ENCODE results near the gene CD47. TPM values are rescaled to one million over a fixed set of nuclear protein-coding genes. Genes with fewer than 3 reads are reported as not detected.

Gene CD47
- total RNA-seq, 1 donor from 2014 or later: 88.3 TPM

DNA sequence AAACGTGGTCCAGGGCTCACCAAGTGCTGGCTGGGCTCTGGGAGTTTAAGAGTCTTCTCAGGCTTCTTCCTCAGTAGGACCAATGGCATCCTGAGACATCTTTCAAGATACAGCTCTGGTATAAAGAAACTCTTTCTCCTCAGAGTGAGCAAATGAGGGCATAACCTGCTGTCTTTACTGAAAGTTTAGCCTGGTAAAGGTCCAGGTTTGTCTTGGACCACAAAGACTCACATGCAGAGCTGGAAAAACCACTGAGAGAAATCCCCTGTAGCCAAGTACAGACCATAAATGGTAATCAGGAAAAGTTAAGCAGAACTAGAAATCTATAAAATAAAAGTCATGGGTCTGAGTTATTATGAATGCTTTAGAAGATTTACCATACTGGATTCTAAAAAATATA lies 23.1 kb downstream of the CD47 start:
- intact Hi-C loops (cut with DNase I): no loop called here
- DNase-seq (ENCODE audit: low spot score) (no peak), ATAC-seq (no peak)

DNA sequence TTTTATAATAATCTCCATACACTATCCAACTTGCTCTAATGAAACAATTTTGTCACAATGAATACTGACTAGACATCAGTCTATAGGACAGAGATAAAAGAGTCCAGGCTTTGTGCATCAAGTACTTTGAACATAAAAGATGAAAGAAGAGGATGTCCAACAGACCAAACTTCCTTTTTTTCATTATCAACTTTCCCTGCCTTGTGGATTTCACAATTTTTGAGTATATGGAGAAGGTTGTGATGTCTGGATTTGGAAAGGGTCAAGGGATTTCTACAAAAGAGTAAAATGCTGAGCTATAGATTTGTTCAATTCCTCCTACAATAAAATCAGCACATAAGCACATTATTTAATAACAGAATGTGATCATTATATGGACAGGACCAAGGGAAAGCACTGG lies 25.7 kb downstream of the CD47 start:
- DNase-seq (ENCODE audit: low spot score) (no peak), ATAC-seq (no peak)
- intact Hi-C loops (cut with DNase I): no loop called here

DNA sequence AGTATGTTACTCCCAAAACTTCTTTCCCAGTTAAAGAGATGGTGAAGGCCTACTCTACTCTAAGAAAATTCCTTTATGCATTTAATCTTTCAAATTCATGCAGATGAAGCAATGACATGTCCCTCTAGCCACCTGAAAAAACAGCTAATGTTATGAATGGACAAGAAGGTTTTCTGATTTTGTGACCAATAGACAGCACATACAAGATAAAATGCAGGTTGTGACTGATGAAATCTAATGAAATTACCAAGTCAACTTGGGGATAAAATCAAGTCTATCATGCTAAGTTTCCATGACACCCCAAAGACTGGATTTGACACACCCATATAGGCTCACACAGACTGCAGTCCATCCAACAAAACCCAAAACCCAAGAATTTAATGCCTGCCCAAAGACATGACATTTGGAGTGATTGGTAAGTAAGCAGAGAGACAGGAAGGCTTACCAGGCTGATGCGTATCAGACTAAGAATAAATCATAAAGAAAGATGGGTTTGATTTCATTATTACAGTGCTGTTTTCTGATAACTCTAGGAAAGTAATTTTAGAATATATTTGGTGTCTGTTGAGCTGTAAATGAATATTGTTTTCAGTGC lies 26.4 kb downstream of the CD47 start:
- ATAC-seq: no peak
- intact Hi-C loops (cut with DNase I): no loop called here

DNA sequence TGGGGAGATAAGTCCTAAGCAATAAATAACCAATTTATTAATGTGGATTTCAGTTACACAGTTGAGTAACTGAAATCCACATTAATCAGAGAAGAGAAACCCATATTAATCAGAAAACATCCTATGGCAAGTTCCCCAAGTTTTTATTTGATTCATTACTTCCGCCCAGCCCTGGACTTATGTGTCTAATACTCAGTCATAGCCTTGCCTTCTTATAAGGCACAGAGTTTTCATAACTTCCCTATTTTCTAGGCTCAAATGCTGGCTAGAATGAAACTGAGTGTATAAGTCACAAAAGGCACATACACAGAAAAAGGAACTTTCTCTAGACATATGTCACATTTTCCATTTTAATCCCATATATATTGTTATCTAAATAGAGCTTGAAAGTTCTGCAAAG lies 28.8 kb downstream of the CD47 start:
- no peak for DNase-seq (ENCODE audit: low spot score)
- intact Hi-C loops (cut with DNase I): no loop called here
- ATAC-seq: peak; percentile 58

More for the DNA sequence above, 26.4 kb downstream of the CD47 start:
- DNase-seq (ENCODE audit: low spot score): no peak

DNA sequence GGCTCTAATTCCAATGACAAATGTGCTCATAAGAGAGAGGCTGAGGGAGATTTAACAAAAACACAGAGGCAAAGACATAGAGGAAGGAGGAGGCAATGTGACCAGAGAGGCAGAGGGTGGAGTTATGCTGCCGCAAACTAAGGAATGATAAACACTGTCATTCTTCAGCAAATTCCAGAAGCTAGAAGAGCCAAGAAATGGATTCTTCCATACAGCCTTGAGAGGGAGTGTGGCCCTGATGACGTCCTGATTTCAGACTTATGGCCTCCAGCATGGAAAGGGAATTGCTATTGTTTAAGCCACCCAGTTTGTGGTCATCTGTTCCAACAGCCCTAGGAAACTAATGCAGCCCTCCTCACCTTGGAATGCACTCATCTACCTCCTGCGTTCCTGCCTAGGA lies 30.5 kb downstream of the CD47 start:
- ATAC-seq: no peak
- intact Hi-C loops (cut with DNase I): no loop called here
- DNase-seq (ENCODE audit: low spot score): no peak

DNA sequence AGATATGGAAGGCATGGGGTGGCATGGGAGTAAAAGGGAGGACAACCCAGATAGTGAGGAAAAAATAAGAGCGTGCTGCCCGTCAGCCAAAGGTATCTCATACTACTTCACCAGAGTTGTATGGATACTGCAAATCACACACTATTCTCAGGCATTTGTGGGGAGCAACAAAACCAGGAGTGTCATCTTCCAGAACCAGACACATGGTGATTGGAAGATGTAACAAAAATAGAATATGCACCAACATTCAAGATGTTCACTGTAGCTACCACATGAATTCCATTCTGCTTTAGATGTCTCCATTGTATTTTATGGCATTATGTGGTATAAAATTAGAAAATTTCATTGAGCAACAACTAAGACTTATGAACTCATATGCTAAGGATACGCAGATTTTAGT lies 34.9 kb downstream of the CD47 start:
- DNase-seq (ENCODE audit: low spot score) (no peak), ATAC-seq (no peak)
- intact Hi-C loops (cut with DNase I): no loop called here

DNA sequence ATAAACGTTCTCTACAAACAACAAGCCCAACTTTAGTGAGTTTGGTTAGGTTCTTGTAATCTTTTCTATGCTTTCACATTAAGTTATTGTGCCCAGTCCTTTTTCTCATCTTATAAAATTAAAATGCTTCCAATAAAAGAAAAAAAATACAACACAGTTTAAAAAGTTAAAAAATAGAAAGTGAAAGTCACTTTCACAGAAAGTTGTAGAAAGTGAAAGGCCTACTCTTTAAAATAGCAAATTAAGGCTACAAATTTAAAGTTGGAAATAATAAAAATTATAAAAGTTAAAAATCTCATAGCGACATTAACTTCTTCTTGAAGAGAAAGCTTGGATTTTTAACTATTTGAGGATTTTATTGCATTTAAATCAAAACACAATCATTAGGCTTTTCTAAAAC lies 35.9 kb downstream of the CD47 start:
- DNase-seq (ENCODE audit: low spot score): no peak
- intact Hi-C loops (cut with DNase I): no loop called here

DNA sequence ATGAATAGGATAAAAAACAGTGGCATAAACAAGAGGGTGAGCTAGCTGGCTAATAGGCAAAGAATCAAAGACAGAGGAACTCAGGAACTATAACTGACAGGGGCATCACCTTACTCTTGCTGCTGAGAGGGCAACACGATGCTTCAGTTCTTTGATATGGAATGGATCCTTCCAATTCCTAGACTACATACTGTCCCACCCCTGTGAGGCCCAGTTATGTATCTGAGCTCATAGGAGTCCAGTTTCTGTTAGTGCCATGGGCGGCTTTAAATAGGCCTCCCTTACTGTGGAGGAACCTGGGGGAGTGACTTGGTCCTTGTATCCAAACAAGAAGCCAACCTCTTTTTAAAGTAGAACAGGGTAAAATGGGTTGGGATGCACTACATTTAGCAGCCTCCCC lies 37.3 kb downstream of the CD47 start:
- intact Hi-C loops (cut with DNase I): no loop called here
- no peak for DNase-seq (ENCODE audit: low spot score)
- ATAC-seq: no peak

More for the DNA sequence above, 35.9 kb downstream of the CD47 start:
- ATAC-seq: no peak

DNA sequence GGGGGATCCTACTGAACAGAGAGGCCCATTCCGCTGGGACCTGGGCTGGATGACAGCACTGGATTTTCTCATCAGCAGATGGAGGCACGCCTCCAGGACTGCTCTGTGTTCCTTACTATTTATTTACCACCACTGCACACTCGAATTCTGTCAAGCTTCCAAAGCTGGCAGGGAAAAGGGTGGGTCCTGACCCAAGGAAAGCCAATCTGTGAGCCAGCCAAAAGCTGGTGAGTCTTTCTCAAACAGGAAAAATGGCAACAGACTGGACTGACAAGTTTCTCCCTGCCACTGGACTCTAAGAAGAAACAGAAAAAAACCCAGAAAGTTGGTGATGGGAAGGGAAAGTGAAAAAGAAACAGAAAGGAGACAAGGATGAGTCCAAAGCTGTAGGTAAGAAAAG lies 37.8 kb downstream of the CD47 start:
- ATAC-seq (no peak), DNase-seq (ENCODE audit: low spot score) (no peak)
- intact Hi-C loops (cut with DNase I): no loop called here

DNA sequence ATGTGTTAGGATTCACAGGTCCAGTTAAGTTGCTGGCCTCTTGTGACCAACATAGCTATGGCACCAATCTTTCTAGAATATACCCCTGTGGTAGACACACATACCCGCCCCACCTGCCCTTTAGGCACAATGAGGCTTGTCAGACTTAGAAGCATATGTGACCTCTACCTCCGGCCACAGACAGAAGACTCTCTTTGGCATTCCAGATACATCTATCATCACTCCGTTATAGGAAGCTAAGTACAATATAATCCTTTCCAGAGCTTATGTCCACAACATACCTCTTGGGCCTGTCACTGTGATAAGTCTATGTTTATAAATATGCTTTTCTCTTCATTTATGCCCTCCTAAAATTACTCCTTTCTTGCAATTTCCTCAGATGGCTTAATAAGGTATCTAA lies 39.8 kb downstream of the CD47 start:
- ATAC-seq (no peak), DNase-seq (ENCODE audit: low spot score) (no peak)
- intact Hi-C loops (cut with DNase I): no loop called here

DNA sequence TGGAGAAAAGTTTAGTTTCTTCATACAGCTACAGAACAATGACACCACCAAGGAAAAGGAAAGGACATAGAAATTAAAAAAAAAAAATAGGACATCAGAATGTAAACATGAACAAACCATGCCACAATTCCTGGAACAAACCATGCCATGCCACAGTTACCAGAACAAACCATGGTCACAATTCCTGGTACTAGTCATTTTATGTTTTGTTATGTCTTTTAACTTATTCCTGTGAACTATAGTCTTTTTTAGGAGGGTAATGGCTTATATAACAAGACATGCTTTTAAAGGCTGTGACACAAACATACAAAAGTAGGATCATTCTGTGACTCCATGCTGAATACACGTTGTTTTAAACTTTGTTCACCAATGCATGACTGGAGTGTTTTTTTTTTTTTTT lies 42.8 kb downstream of the CD47 start:
- no peak for DNase-seq (ENCODE audit: low spot score)
- ATAC-seq: no peak
- intact Hi-C loops (cut with DNase I): no loop called here

DNA sequence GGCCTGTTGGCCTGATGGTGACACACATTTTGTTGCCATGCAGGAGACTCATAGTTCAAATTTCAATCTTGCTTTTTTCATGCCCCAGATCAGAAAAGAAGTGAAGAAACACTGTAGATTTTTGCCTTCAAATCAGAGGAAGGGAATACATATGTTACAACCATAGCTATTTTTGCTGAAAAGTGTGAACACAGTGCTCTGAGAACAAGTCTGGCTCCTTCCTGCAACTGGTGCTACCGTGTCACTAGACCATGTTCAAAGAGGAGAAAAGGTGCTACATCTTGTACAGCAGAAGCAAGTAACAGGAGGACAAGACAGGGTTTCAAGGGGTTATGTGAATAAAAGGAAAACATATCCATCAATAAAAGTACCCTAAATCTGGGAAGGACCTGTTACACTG lies 44.6 kb downstream of the CD47 start:
- no peak for ATAC-seq
- intact Hi-C loops (cut with DNase I): no loop called here
- DNase-seq (ENCODE audit: low spot score): no peak

DNA sequence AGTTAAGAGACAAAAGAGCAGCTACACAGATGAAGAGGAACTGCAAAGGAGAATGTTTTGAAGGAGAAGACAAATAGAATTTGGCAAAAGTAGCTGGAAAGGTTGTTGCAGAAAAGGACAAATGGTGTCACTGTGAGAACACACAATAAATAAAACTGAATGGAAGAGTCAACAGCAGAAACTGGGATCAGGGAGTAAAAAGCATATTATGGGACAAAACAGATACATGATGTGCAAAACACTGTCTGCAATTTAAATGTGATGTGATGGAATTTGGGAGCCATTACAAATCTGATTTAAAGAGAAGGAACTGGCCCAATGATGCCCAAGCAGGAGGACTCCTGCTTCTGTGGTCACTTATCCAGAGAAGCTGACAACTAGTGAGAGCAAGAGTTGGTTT lies 46.1 kb downstream of the CD47 start:
- DNase-seq (ENCODE audit: low spot score): no peak
- intact Hi-C loops (cut with DNase I): no loop called here
- ATAC-seq: no peak

DNA sequence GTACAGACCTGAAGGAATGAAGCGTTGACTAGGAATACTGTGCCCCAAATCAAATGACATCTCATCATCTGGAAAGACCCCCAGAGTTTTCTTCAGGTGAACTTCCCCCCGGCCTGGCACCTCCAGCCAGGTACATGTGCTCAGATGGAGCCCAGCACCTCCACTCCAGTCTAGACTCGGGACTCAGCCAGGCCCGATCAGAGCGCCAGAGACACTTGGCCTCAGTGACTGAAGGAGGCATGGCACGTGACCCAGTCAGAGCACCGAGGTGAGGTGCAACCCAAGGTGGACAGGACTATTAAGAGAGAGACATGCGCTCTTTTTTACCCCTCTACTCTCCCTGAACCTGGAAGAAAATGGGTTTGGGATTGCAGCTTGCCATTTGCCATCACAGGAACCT lies 48.5 kb downstream of the CD47 start:
- intact Hi-C loops (cut with DNase I): no loop called here
- ATAC-seq (no peak), DNase-seq (ENCODE audit: low spot score) (no peak)

DNA sequence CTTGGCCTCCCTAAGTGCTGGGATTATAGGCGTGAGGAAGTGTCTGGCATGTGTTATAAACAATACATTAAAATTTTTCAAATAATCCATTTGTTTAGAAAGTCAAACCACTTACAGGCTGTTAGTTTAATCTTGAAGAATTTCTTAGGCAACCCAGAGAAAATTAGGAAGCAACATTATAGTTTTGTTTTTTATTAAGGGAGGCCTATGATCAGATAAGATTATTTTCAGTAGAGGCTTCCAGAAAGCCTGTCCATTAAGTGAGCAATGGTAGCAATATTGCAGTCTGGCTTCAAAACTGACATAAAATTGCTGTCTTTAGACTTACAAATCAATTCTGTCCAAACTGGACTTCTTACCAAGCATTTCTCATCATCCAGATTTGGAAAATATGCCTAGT lies 49.6 kb downstream of the CD47 start:
- DNase-seq (ENCODE audit: low spot score) (no peak), ATAC-seq (no peak)
- intact Hi-C loops (cut with DNase I): no loop called here

DNA sequence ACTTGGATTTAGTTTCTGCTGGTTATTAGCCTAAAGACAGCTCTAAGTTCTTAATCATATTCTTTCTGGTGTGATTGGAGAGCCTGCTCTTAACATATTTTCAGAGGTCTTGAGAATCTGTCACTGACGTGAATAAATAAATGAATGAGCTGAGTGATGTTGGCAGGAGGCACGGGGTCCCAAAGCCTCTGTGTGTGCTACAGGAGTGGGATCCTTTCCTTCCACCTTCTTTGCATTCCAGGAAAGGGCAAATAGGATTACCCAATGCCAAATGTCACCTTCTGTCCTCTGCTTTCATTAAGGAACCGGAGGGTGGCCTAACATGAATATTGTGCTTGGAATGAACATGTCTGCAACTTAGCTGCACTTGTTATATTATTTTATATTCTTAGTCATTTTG lies 53.1 kb downstream of the CD47 start:
- DNase-seq (ENCODE audit: low spot score) (no peak), ATAC-seq (no peak)
- intact Hi-C loops (cut with DNase I): no loop called here

DNA sequence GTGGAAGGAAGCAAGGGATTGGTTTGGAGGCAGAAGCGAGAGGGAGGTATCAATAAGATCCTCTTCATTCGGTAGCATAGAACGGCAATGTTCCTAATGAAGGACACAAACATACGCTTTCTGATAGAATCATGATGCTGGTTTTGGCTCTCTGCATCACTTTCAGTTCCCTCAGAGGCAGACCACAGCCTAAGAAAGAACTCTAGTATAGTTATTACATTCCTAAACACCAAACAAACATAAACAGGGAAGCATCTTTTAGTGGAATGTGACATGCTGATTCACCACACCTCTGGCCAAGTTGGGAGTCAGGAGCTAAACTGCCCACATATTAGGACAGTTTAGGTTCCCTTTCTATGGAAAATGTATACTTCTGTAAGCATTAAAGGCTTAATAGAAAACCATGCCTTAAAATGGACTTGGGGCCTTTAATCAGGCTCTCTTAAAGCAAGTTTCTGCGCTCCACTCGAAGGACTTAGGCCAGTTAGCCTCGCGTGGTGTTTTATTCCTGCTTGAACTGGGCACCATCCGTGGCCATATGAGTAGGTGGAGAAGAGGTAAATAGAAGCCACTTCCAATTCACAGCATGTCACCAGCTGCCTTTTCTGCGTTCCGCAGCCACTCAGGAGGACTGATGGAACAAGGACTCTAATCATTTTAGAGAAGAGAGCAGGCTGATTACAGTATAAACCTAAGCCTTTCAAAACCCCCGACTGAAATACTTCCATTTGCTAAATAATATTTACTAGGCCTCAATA lies 53.7 kb downstream of the CD47 start:
- DNase-seq (ENCODE audit: low spot score) (no peak), ATAC-seq (peak; percentile 54)
- intact Hi-C loops (cut with DNase I): no loop called here

DNA sequence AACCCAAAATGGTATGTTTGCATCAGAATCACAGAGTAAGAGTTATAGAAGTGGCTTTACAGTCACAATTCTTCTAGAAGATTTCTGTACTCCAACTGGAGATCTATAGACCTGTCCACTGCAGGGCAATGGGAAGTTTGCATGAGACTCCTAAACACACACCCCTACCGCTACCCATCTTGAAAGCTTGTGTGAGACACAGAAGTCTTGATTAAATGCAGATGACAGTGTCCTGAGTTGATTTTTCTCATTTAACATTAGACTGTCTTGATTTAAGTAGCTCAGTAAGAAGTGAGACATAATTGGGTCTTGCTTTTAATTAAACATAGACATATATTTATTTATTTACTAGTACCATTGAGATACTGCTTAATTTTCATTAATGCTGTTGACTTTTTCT lies 54.4 kb downstream of the CD47 start:
- intact Hi-C loops (cut with DNase I): no loop called here
- DNase-seq (ENCODE audit: low spot score): no peak

DNA sequence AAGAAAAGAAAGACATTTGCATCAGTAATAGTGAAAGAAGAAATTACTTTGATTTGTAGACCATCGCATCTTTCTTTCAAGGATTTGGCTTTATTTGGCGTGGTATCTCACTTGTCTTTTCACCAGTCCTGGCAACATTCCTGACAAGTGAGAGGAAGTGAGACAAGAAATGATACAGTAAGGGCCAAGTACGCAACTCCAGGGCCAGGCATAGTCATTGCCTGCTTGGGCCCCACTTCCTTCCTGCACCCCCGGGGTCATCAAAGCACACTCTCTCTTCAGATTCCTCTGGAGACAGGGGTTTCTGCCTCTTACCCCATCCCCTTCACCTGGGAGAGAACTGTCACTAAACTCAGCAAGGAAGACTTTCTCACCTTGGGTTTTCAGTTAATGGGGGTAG lies 55.1 kb downstream of the CD47 start:
- ATAC-seq (peak; percentile 22), DNase-seq (ENCODE audit: low spot score) (no peak)
- intact Hi-C loops (cut with DNase I): no loop called here

More for the DNA sequence above, 54.4 kb downstream of the CD47 start:
- ATAC-seq: no peak

DNA sequence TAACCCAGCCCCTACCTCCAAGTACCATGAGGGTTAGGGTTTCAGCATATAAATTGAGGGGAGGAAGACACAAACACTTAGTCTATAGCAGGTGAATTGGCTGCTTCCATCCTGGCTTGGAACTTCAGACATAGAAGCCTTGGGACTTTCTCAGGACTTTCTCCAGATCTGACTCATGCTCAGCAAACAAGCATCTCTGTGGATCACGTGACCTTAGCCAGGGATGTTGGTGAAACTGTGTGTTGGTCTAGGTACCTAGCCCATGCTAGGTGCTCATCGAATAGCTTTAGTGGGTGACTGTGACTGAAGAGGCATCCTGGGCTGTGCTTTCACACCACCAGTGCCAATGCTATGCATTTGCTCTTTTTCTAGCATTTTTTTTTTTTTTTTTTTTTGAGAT lies 58.9 kb downstream of the CD47 start:
- DNase-seq (ENCODE audit: low spot score) (no peak), ATAC-seq (no peak)
- intact Hi-C loops (cut with DNase I): no loop called here

DNA sequence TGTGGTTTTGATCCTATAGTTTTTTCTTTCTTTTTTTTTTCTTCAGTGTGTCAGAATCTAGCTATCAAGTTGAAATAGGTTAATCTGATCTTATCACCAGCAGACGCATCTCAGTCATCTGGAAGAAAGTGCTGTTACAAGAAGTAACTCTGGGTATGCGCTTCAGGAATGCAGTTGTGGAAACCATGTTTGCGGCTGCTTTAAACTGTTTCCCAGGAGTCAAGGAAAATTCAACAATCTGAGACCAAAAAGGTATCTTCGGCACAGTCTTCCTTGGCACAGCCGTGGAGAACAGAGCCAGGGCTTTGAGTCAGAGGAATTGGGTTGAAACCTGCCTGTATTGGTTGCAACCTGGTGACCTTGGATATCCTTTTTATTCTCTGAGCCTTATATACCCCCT lies 59.9 kb downstream of the CD47 start:
- ATAC-seq: no peak

More for the DNA sequence above, 59.9 kb downstream of the CD47 start:
- DNase-seq (ENCODE audit: low spot score): no peak
- intact Hi-C loops (cut with DNase I): no loop called here

Data from sciatic nerve (tissue), 2 donors.